ENCODE results near the gene BDH1.
"Not testable (repeated sequence)": the region's sequence is repeated elsewhere in the genome, so short reads cannot be mapped to it uniquely, and the experiment has no call there.

Gene BDH1

GRCh38 chr3:197555281-197556261, at the start of gene BDH1:
Gene BDH1 (minus strand): TSS chr3:197555968. CDS start chr3:197546443, 9,525 bp downstream.
- DNase-seq (ENCODE audit: low read depth in 2 of 2, low spot score in 1 of 2), result peak; percentile 17 to 18

- no peak for DNase-seq (ENCODE audit: low read depth in 2 of 2, low spot score in 1 of 2)
Observed at GRCh38 chr3:197603317-197603933, 47.7 kb upstream of the BDH1 start.

GRCh38 chr3:197602351-197602750, 46.6 kb upstream of the BDH1 start:
- DNase-seq (ENCODE audit: low read depth in 2 of 2, low spot score in 1 of 2), result not testable (repeated sequence)

- not testable (repeated sequence) for DNase-seq (ENCODE audit: low read depth in 2 of 2, low spot score in 1 of 2)
Observed at GRCh38 chr3:197601566-197601840, 45.7 kb upstream of the BDH1 start.

GRCh38 chr3:197600796-197601565, 45.2 kb upstream of the BDH1 start:
- DNase-seq (ENCODE audit: low read depth in 2 of 2, low spot score in 1 of 2), result no peak

GRCh38 chr3:197599089-197599765, 43.5 kb upstream of the BDH1 start:
- DNase-seq (ENCODE audit: low read depth in 2 of 2, low spot score in 1 of 2), result peak; percentile 49 to 57

GRCh38 chr3:197598404-197598980, 42.7 kb upstream of the BDH1 start:
- DNase-seq (ENCODE audit: low read depth in 2 of 2, low spot score in 1 of 2), result no peak

- DNase-seq (ENCODE audit: low read depth in 2 of 2, low spot score in 1 of 2), result no peak
Observed at GRCh38 chr3:197597335-197597734, 41.6 kb upstream of the BDH1 start.

- DNase-seq (ENCODE audit: low read depth in 2 of 2, low spot score in 1 of 2), result no peak
Observed at GRCh38 chr3:197595470-197596185, 39.9 kb upstream of the BDH1 start.

- no peak for DNase-seq (ENCODE audit: low read depth in 2 of 2, low spot score in 1 of 2)
Observed at GRCh38 chr3:197593046-197593380, 37.2 kb upstream of the BDH1 start.

- no peak for DNase-seq (ENCODE audit: low read depth in 2 of 2, low spot score in 1 of 2)
Observed at GRCh38 chr3:197592361-197593045, 36.7 kb upstream of the BDH1 start.

GRCh38 chr3:197591816-197592215, 36.0 kb upstream of the BDH1 start:
- no peak for DNase-seq (ENCODE audit: low read depth in 2 of 2, low spot score in 1 of 2)

- DNase-seq (ENCODE audit: low read depth in 2 of 2, low spot score in 1 of 2), result no peak
Observed at GRCh38 chr3:197590313-197590962, 34.7 kb upstream of the BDH1 start.

GRCh38 chr3:197589545-197589944, 33.8 kb upstream of the BDH1 start:
- DNase-seq (ENCODE audit: low read depth in 2 of 2, low spot score in 1 of 2), result no peak

- DNase-seq (ENCODE audit: low read depth in 2 of 2, low spot score in 1 of 2), result not testable (repeated sequence)
Observed at GRCh38 chr3:197586768-197587167, 31.0 kb upstream of the BDH1 start.

- DNase-seq (ENCODE audit: low read depth in 2 of 2, low spot score in 1 of 2), result no peak
Observed at GRCh38 chr3:197586181-197586580, 30.4 kb upstream of the BDH1 start.

GRCh38 chr3:197584733-197585132, 29.0 kb upstream of the BDH1 start:
- no peak for DNase-seq (ENCODE audit: low read depth in 2 of 2, low spot score in 1 of 2)

GRCh38 chr3:197583371-197583770, 27.6 kb upstream of the BDH1 start:
- DNase-seq (ENCODE audit: low read depth in 2 of 2, low spot score in 1 of 2), result no peak

- no peak for DNase-seq (ENCODE audit: low read depth in 2 of 2, low spot score in 1 of 2)
Observed at GRCh38 chr3:197580253-197580691, 24.5 kb upstream of the BDH1 start.

Data from stimulated activated CD8-positive, alpha-beta memory T cell treated with anti-CD3 and anti-CD28 coated beads, Interleukin-4, amount 100 ng/mL, for 1 hour (primary cell).